Activated T-cell treated with anti-CD3 and anti-CD28 coated beads, Interleukin-2, amount 50 U/mL, for 24 hours (primary cell): Measurements from ENCODE around the gene C11orf24.
"Not testable (repeated sequence)": the region's sequence is repeated elsewhere in the genome, so short reads cannot be mapped to it uniquely, and the experiment has no call there.

Experiments
- DNase-seq: peaks from one replicate; pipeline ENCODE4 v3.0.0-alpha.2; 2020
- H3K27ac Mint-ChIP-seq: 2 replicates; pipeline ENCODE4 v1.8.0; 2020; ENCODE audit warnings: mild to moderate bottlenecking, mixed read lengths
- H3K27me3 Mint-ChIP-seq: 2 replicates; pipeline ENCODE4 v1.8.0; 2020; ENCODE audit warnings: mixed read lengths
- H3K36me3 Mint-ChIP-seq: 2 replicates; pipeline ENCODE4 v1.8.0; 2020; ENCODE audit warnings: low read depth, mixed read lengths
- H3K4me1 Mint-ChIP-seq: 2 replicates; pipeline ENCODE4 v1.8.0; 2020; ENCODE audit warnings: low read depth, mixed read lengths
- H3K4me3 Mint-ChIP-seq: 2 replicates; pipeline ENCODE4 v1.8.0; 2020; ENCODE audit warnings: mild to moderate bottlenecking, moderate library complexity, mixed read lengths
- H3K9me3 Mint-ChIP-seq: 2 replicates; pipeline ENCODE4 v1.8.0; 2020; ENCODE audit warnings: mixed read lengths

The C11orf24 gene

DNA sequence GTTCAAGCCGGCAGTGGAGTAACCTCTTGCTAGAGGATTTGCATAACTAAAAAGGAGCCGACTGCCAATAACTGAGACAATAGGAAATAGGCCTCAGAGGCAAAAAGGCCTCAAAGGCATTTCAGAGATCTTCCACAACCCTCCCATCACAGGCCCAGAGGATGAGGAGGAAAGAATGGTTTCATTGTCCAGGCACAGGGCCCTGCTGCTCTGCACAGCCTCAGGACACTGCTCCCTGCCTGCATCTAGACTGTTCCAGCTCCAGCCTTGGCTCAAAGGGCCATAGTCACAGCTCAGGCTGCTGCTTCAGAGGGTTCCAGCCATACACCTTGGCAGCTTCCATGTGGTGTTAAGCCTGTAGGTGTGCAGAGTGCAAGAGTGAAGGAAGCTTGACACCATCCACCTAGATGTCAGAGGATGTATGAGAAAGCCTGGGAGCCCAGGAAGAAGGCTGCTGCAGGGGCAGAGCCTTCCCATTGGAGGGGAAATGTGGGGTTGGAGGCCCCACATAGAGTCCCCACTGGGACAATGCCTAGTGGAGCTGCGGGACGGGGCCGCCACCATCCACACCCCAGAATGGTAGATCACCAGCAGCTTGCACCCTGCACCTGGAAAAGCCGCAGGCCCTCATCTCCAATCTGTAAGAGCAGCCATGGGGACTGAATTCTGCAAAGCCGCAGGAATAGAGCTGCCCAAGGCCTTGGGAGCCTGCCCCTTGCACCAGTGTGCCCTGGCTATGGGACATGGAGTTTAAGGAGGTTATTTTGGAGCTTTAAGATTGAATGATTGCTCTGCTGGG lies 32.4 kb upstream of the C11orf24 start:
- Mint-ChIP-seq H3K27ac (no peak overlapping the region), H3K36me3 (no peaks in the 10 kb centered on the region), H3K9me3 (no peaks in the 10 kb centered on the region), H3K4me1 (no peaks in the 10 kb centered on the region), H3K4me3 (no peak overlapping the region), H3K27me3 (no peaks in the 10 kb centered on the region)
- DNase-seq = no peak

DNA sequence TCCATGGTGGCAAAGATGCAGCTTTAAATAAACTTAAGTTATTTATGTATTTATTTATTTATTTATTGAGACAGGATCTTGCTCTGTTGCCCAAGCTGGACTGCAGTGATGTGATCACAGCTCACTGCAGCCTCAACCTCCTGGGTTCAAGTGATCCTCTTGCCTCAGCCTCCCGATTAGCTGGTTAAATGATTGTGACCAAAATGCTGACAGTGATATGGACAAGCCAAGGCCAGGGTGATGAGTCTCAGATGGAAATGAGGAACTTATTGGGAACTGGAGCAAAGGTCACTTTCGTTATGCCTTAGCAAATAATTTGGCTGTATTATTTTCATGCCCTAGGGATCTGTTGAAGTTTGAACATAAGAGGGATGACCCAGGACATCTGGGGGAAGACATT lies 31.3 kb upstream of the C11orf24 start:
- no peaks in the 10 kb centered on the region for H3K36me3 Mint-ChIP-seq
- no peak for DNase-seq
- H3K27ac Mint-ChIP-seq = no peak overlapping the region
- H3K9me3 Mint-ChIP-seq = no peaks in the 10 kb centered on the region
- no peaks in the 10 kb centered on the region for H3K27me3 Mint-ChIP-seq
- no peaks in the 10 kb centered on the region for H3K4me1 Mint-ChIP-seq
- H3K4me3 Mint-ChIP-seq = no peak overlapping the region

DNA sequence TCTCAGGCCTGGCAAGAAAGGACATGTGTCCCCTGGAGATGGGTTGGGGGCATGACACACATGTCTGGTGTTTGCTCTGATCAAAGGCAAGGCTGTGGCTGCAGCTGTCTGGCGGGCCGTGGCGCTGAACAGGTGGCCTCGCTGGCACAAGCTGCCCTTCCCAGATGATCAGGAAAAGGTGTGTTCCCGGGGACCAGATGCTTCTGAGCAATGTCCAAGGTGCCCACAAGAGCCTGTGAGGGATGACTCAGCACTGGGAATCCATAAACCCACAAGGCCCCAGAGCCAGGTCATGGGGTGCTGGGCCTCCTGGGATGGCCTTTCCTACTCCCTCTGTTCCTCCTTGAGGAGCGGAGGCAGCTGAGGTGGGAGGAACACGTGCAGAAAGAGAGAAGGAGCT lies 30.9 kb upstream of the C11orf24 start:
- peaks cover under 1% of the 10 kb centered on the region for H3K4me1 Mint-ChIP-seq
- H3K36me3 Mint-ChIP-seq = no peaks in the 10 kb centered on the region
- H3K27me3 Mint-ChIP-seq = no peaks in the 10 kb centered on the region
- H3K9me3 Mint-ChIP-seq = no peaks in the 10 kb centered on the region
- H3K4me3 Mint-ChIP-seq = no peak overlapping the region
- no peak for DNase-seq
- H3K27ac Mint-ChIP-seq = no peak overlapping the region

DNA sequence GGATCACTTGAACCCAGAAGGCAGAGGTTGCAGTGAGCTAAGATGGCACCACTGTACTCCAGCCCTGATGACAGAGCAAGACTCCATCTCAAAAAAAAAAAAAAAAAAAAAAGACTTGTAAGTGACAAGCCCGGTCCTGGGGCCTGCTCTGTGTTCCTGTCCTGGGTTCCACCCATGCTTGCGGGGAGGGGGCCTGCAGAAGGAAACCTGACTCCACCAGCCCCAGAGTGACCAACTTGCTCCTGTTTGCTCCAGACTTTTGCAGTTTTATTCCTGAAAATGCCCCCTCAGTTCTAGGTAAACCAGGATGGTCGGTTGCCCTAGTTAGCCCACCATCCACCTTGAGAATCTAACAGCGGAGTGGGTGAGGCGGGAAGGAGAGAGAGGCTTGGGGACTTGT lies 30.5 kb upstream of the C11orf24 start:
- Mint-ChIP-seq H3K4me1 (peaks cover 2% of the 10 kb centered on the region), H3K4me3 (no peak overlapping the region), H3K36me3 (no peaks in the 10 kb centered on the region), H3K27ac (no peak overlapping the region), H3K27me3 (no peaks in the 10 kb centered on the region), H3K9me3 (no peaks in the 10 kb centered on the region)
- DNase-seq = no peak

DNA sequence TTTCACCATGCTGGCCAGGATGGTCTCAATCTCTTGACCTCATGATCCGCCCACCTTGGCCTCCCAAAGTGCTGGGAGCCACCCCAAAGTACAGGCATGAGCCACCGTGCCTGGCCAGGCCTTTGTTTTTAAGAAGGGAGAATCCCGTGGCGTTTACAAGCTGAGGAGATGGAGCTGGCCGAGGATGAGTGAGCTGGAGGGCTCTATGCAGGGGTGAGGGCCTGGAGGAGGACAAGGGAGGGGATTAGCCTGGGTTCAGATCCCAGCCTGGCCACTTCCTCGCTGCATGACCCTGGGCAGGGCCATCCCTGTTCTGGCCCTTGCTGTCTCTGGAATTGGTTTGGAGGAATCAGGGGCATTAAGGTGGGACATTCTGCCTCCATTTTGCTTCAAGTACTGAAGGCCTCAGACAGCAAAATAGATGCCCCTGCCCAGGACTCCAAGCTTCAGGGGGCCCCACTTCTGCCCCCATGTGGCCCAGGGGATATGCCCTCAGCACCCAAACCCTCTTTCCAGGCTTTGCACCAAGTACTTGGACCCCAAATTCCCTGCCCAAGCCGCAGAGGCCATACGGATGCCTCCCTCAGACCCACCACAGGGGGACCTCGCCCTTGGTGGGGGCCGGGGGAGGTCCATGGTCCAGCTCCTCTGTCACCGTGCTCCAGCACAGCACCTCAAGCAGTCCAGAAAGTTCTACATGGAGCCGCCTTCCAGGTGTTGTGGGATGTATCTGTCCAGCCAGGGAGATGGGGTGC lies 28.5 kb upstream of the C11orf24 start:
- peaks cover 2% of the 10 kb centered on the region for H3K4me1 Mint-ChIP-seq
- no peaks in the 10 kb centered on the region for H3K27me3 Mint-ChIP-seq
- H3K9me3 Mint-ChIP-seq = no peaks in the 10 kb centered on the region
- no peak overlapping the region for H3K27ac Mint-ChIP-seq
- H3K4me3 Mint-ChIP-seq = no peak overlapping the region
- H3K36me3 Mint-ChIP-seq = no peaks in the 10 kb centered on the region
- DNase-seq = no peak

DNA sequence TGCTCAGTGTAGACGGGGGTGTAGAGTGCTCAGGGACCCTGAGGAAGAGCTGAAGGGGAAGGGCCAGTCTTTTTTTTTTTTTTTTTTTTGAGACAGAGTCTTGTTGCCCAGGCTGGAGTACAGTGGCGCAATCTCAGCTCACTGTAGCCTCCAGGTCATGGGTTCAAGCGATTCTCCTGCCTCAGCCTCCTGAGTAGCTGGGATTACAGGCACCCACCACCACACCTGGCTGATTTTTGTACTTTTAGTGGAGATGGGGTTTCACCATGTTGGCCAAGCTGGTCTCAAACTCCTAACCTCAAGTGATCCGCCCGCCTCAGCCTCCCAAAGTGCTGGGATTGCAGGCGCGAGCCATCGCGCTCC lies 27.7 kb upstream of the C11orf24 start:
- not testable (repeated sequence) for H3K4me3 Mint-ChIP-seq, H3K36me3 Mint-ChIP-seq, H3K27ac Mint-ChIP-seq, H3K4me1 Mint-ChIP-seq, DNase-seq, H3K9me3 Mint-ChIP-seq, H3K27me3 Mint-ChIP-seq

DNA sequence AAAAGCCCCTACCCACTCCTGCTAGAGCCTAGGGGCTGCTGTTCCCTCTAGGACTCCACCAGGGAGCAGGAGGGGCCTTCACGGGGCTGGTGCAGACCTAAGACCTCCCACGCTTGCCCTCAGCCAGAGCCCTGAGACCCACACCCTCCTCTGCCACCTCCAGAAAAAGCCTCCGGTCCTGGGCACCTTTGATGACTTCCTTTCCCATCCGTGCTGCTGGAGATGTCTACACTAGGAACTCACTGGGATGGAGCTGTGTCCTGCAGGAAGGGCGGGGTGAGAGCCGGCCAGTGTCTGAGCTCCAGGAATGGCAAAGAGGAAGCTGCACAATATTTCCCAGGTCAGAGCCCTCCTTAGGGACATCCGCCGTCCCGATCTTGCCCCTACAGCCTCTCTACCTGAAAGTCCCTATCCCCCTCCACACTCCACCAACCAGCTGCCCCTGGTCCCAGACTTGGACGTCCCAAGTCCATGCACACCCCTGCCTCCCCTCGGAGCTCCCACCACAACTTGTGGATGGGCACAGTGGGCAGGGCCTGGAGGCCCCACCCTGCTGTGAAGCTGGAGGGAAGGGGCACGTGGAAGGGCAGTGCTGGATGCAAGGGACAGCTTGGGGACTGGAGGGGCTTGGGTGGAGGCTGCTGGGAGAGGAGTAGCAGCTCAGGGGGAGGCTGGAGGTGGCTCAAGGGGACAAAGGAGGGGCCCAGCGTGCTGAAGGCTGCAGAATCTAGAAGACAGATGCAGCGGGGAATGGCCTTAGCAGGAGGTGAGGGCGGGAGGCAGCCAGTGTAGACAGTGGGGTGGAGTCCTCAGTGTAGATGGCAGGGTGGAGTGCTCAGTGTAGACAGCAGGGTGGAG lies 27.1 kb upstream of the C11orf24 start:
- no peaks in the 10 kb centered on the region for H3K36me3 Mint-ChIP-seq
- peaks cover 2% of the 10 kb centered on the region for H3K4me1 Mint-ChIP-seq
- no peaks in the 10 kb centered on the region for H3K9me3 Mint-ChIP-seq
- no peak overlapping the region for H3K4me3 Mint-ChIP-seq
- H3K27ac Mint-ChIP-seq = no peak overlapping the region
- H3K27me3 Mint-ChIP-seq = no peaks in the 10 kb centered on the region
- DNase-seq = no peak

DNA sequence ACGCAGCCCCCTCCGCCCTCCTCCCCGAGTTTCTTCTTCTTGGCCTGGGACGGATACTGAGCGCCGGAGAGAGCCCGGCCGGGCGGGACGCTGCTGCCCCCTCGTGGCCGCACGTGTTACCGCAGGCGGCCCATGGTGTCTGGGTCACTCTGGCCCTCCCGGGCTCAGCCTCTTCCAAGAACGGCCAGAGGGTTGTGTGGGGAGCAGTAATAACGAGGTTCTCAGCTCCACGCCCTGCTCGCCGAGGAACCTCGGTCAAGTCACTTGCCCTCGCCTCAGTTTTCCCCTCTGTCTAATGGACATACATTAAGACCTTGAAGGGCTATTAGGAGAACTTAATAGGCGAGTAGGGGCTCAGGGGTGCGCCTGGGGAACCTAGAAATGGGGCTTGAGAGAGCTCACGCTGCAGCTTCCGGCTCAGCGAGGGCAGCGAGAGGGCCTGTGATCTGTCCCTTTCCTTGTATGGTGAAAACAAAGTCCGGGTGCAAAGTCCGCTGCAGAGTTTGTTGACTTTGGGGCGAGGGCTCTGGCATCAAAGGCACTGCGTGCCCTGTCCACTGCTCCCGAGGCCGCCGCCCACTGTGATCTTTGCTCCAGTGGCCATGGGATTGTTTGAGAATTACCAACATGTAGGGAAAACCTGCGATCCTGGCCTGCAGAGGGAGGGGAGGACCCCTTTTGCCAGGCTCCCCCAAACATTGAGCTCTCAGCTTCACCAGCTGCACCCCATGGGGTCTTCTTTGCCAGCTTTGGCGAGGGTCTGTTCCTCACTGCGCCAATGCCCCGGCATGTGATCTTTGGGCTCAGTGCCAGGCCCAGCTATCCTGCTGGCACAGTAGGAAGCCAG lies 26.3 kb upstream of the C11orf24 start:
- Mint-ChIP-seq H3K4me3 (no peak overlapping the region), H3K9me3 (no peaks in the 10 kb centered on the region), H3K27me3 (no peaks in the 10 kb centered on the region), H3K27ac (no peak overlapping the region), H3K36me3 (no peaks in the 10 kb centered on the region), H3K4me1 (peaks cover 2% of the 10 kb centered on the region)
- peak; percentile 87 for DNase-seq

DNA sequence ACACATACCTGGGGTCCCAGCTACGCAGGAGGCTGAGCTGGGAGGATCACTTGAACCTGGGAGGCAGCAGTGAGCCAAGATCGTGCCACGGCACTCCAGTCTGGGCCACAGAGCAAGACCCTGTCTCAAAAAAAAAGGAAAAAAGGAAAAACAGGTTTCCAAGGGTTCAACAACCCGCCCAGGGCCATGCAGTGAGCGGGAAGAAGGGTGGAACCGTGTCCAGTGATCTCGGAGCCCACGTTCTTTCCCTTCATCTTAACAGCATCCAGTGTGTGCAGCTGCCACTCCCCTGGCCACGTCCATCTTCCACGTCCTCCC lies 25.7 kb upstream of the C11orf24 start:
- no peak overlapping the region for H3K4me3 Mint-ChIP-seq
- no peaks in the 10 kb centered on the region for H3K9me3 Mint-ChIP-seq
- no peaks in the 10 kb centered on the region for H3K27me3 Mint-ChIP-seq
- H3K36me3 Mint-ChIP-seq = no peaks in the 10 kb centered on the region
- DNase-seq = no peak
- peaks cover 2% of the 10 kb centered on the region for H3K4me1 Mint-ChIP-seq
- no peak overlapping the region for H3K27ac Mint-ChIP-seq

DNA sequence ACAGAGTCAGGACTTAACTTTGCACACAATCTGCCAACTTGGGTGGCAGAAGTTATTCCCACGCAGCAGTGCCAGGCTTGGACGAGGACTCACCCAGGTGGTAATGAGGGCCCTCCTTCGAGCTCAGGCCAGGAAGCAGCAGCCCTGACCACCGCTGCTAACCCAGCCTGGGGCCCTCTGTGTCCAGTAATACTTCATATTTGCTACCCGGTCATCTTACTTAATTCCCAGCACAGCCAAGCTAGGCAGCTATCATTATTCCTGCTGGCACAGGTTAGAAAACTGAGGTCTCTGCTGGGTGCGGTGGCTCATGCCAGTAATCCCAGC lies 25.2 kb upstream of the C11orf24 start:
- Mint-ChIP-seq H3K4me3 (no peak overlapping the region), H3K36me3 (no peaks in the 10 kb centered on the region), H3K27ac (no peak overlapping the region), H3K27me3 (no peaks in the 10 kb centered on the region), H3K9me3 (no peaks in the 10 kb centered on the region), H3K4me1 (peaks cover 2% of the 10 kb centered on the region)
- DNase-seq = no peak

DNA sequence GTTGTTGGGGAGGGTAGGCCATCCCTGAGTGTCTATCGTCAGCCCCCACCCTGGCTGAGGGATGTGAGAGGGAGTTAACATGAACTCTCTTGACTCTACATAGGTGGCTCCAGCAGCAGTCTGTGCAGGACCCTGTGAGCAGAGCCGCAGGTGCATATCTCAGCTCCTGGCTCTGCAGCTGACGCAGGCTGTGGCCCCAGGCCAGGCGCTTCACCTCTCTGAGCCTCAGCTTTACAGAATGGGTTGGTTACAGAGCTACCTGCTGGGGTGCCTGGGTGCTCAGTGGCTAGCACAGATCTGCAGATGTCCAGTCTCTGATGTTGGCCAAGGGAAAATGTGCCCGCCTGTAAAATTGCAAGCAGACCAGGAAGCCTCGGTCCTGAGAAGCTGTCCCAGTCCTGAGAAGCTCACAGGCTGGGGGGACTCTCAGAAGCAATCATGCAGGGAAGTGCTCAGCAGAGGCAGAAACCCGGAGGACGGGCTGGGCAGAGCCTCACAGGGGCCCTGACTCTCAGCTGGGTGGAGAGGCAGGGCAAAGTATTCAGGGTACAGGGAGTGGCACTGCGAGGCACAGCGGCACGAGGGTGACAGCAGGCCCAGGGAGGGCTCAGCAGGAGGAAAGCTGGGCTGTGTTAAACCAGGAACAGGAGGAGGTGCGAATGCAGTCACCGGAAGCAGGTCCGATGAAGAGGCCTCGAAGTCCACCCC lies 24.7 kb upstream of the C11orf24 start:
- H3K4me3 Mint-ChIP-seq = no peak overlapping the region
- no peaks in the 10 kb centered on the region for H3K27me3 Mint-ChIP-seq
- H3K9me3 Mint-ChIP-seq = no peaks in the 10 kb centered on the region
- H3K36me3 Mint-ChIP-seq = no peaks in the 10 kb centered on the region
- DNase-seq = no peak
- H3K27ac Mint-ChIP-seq = no peak overlapping the region
- peaks cover 2% of the 10 kb centered on the region for H3K4me1 Mint-ChIP-seq

DNA sequence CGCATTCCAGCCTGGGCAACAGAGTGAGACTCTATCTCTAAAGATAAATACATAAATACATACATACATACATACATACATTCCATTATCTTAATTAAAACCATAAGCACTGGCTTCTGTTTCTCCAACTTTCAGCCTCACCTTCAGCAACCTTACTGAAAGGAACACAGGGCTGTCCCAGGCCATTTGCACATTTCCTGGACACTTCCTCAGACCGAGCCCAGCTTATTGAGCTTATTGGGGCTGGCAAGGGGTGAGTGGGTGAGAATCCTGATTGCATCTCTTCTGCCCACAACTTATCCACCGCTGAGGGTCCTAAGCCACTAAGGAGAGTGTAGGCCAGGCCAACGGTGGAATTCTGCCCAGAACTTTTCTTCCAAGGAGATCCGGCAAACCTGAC lies 24.2 kb upstream of the C11orf24 start:
- no peaks in the 10 kb centered on the region for H3K27me3 Mint-ChIP-seq

DNA sequence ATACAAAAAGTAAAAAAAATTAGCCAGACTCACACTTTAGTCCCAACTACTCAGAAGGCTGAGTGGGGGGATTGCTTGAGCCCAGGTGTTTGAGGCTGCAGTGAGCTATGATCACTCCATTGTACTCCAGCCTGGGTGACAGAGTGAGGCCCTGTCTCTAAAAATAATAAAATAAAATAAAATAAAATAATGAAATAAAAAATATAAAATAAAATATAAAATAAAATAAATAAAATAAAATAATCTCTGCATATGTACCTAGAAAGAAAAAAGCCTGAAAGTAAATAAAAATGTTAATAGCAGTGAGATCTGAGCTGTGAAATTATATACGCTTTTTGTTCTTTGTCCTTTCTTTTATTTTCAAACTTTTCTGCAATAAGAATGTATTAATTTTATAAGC lies 23.5 kb upstream of the C11orf24 start:
- no peaks in the 10 kb centered on the region for H3K36me3 Mint-ChIP-seq
- H3K4me1 Mint-ChIP-seq = peaks cover 2% of the 10 kb centered on the region
- no peaks in the 10 kb centered on the region for H3K9me3 Mint-ChIP-seq
- peaks cover 3% of the 10 kb centered on the region for H3K27me3 Mint-ChIP-seq
- no peak for DNase-seq
- no peak overlapping the region for H3K27ac Mint-ChIP-seq
- no peak overlapping the region for H3K4me3 Mint-ChIP-seq

More for the DNA sequence above, 24.2 kb upstream of the C11orf24 start:
- Mint-ChIP-seq H3K27ac (no peak overlapping the region), H3K4me3 (no peak overlapping the region), H3K4me1 (peaks cover 2% of the 10 kb centered on the region), H3K36me3 (no peaks in the 10 kb centered on the region), H3K9me3 (no peaks in the 10 kb centered on the region)
- DNase-seq = no peak

DNA sequence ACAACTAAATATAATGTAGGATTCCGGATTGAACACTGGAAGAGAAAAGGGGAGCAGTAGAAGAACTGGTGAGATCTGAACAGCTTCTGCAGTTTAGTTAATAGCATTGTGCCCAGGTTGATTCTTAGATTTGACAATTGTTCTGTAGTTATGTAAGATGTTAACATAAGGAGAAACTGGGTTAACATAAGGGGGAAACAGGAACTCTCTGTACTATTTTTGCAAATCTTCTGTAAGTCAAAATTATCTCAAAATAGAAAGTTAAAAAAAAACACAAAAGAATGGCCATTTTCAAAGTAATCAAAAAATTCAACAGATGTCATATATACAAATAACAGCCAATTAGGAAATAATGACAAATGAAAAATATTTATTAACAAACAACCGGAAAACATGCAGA lies 21.9 kb upstream of the C11orf24 start:
- DNase-seq = no peak
- Mint-ChIP-seq H3K27me3 (peaks cover 10% of the 10 kb centered on the region), H3K27ac (no peak overlapping the region), H3K4me1 (peaks cover 2% of the 10 kb centered on the region), H3K36me3 (no peaks in the 10 kb centered on the region), H3K9me3 (no peaks in the 10 kb centered on the region), H3K4me3 (no peak overlapping the region)
